Epidermal melanocyte (primary cell): Measurements from ENCODE around the gene MAPK12.
"Not testable (repeated sequence)": the region's sequence is repeated elsewhere in the genome, so short reads cannot be mapped to it uniquely, and the experiment has no call there.

Experiments used
- DNase-seq: peaks from one replicate; pipeline ENCODE4 v3.0.0; 2011; ENCODE audit warnings: low spot score; ENCODE audit not compliant: insufficient read length

The MAPK12 gene

DNA sequence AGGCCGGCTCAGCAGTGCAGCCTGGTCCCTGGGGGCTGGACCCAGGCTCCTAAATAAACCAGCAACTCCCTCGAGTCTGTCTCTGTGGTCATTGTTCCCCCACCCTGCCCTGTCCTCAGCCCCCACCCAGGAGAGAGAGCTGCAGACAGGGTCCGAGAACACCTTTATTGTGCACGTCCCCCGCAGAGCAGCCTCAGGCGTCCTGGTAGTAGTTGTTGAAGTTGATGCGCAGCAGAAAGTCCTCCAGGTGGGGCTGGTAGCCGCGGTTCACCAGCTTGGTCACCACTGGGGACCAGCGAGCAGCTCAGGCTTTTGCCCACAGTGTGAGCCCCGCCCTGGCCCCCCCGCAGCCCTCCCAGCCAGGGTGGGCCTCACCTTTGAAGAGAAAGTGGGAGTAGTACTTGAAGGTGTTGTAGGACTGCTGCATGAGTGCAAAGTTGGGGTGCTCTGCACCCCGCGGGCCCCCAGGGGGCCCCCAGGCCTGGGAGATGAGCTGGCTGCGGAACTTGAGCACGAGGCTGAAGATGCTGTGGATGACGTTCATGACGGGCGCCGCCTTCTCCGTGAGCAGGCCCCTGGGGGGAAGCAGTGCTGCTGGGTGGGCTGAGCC lies 43.8 kb downstream of the MAPK12 start:
- DNase-seq, result no peak

- DNase-seq, result no peak
Measured at GRCh38 chr22:50216684-50217520, 44.6 kb downstream of the MAPK12 start.

DNA sequence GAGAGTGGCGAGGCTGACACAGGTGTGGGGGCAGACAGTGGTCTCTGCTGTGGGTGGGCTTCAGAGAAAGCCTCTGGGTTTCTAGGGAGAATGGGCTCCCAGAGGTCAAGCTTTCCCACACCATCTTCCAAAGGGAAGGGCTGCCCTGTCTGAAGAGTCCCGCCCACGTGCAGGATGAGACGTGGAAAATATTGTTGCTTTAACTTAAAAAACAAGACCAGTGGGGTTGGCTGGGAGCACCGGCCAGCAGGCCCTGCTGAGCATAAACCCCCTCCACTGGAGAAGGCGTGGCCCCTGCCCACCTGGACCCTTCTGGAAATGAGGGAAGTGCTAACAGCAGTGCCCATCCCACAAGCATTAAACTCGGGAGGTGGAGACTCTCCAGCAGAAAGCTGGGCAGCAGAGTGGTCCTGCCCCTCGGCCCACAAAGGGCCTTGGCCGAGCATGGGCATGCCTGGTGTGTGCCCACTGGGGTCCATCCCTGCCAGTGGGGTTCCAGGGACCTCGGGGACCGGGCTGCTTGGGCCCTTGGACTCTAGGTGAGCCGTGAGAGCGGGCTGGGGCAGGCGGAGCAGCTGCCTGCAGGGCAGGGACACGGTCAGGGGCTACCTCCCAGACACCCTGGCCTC lies 45.3 kb downstream of the MAPK12 start:
- DNase-seq, result no peak

- no peak for DNase-seq
Measured at GRCh38 chr22:50215297-50216054, 46.0 kb downstream of the MAPK12 start.

DNA sequence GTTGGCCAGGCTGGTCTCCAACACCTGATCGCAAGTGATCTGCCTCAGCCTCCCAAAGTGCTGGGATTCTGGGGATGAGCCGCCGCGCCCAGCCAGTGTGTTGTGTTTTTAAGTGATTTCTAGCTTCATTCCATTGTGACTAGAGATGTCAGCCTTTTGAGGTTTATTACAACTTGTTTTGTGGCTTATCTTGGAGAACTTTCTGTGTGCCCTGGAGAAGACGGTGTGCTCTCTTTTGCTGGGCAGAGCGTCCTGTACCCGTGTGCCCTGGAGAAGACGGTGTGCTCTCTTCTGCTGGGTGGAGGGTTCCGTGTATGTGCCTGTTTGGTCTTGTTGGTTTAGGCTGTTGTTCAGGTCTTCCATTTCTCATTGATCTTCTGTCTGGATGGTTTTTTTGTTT lies 48.2 kb downstream of the MAPK12 start:
- DNase-seq, result no peak

DNA sequence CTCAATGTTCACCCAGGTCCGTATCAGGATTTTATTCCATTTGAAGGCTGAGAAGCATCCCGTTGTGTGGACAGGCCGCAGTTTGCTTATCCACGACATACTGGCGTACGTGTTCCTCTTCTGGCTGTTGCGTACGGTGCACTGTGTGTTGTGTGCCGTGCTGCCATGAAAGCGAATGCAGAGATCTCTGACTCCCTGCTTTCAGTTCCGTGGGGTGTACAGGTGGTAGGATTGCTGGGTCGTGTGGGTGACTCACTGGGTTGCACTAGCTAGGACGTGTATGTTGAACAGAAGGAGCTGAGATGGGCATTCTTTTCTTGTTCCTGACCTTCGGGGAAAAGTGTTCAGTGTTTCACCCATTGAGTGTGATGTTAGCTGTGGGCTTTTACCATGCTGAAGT lies 50.3 kb downstream of the MAPK12 start:
- no peak for DNase-seq

DNA sequence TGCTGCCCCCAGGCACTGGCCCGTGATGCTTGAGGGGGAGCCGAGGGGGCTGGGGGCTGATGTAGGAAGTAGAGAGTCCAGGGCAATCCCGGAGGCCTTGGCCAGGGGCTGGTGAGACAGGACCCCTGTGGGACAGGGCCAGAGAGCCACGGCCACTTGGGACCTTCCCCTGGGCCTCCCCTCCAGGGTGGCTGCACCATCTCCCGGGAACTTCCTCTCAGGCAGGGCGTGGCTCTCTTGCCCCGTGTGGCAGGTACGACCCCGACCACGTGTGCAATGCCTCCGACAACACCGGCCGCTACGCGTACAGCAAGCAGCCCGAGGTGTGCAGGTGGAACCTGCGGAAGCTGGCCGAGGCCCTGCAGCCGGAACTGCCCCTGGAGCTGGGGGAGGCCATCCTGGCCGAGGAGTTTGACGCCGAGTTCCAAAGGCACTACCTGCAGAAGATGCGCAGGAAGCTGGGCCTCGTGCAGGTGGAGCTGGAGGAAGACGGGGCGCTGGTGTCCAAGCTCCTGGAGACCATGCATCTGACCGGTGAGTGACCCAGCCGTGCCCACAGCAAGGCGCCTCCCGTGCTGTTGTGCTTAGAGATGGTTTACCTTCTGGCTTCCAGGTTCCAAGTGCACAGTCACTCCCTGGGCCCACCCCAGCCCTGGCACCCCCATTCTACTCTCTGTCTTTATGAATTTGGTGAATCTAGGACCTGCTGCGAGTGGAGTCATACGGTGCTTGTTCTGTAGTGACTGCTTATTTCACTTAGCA lies 50.9 kb downstream of the MAPK12 start:
- no peak for DNase-seq

DNA sequence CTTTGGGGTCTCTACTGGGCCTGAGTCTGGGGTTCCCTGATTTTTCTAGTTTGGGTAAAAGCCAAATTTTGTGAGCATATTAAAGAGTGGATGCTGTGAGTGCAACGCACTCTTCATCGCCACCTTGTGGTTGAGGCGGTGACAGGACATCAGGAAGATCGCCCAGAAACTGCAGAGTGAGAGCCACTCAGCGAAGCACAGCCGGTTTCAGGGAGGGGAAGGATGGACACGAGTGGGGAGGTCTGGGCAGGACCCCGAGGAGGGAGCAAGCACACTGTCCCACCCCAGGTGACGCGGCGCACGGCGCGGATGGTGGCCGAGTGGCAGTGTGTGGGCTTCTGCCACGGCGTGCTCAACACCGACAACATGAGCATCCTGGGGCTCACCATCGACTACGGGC lies 51.6 kb downstream of the MAPK12 start:
- peak; percentile 88 for DNase-seq

- DNase-seq, result no peak
Measured at GRCh38 chr22:50208939-50209892, 52.3 kb downstream of the MAPK12 start.

DNA sequence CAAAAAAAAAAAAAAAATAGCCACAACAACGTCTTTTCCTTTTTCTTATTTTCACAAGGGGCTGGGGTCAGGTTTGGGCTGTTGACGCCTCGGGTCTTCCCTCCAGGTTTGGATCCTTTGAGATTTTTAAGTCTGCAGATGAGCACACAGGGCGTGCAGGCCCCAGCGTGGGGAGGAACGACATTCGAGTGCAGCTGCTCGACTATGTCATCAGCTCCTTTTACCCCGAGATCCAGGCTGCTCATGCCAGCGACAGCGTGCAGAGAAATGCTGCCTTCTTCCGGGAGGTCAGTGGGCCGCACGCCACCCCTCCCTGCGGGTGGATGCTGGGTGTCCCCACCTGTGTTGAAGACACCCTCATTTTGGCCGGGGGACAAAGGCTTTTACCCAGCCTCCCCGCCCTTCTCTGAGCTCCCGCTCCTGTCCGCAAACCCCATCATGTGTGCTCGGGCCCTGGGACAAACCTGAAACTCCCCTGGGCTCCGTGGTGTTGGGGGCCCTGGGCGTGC lies 53.0 kb downstream of the MAPK12 start:
- DNase-seq, result no peak

DNA sequence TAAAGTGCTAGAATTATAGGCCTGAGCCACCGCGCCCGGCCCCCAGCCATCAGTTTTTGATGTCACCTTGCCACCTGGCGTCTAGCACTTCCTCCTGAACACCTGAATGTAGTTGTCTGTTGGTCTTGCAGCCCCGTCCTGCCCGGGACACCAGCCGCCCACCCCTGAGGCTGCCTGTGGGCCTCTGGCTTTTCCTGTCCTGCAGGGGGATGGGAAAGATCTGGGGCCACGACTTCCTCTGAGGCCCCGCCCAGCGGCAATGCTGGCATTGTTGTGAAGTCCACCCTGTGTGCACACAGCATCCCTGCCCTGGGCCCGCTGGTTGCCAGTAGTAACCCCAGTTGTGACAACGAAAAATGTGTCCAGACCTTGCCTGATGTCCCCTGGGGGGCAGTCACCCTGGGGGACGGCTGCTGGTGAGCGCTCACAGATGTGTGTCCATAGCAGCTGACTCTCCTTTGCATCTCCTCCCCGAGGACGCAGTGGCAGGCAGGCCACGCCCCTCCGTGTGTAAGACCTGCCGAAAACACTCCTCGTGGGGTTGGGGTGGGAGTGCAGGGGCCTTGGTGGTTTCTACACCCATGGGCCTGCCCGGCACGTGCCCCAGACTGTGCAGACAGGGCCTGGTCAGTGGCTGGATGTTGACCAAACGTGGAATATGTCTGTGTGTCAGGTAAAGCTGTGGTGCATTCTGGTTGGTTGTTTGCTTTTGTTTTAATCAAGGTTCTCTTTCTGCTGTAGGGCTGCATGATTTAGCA lies 53.9 kb downstream of the MAPK12 start:
- no peak for DNase-seq

- no peak for DNase-seq
Measured at GRCh38 chr22:50206599-50206998, 54.9 kb downstream of the MAPK12 start.

GRCh38 chr22:50205781-50206569 lies 55.5 kb downstream of the MAPK12 start:
- DNase-seq, result no peak

DNA sequence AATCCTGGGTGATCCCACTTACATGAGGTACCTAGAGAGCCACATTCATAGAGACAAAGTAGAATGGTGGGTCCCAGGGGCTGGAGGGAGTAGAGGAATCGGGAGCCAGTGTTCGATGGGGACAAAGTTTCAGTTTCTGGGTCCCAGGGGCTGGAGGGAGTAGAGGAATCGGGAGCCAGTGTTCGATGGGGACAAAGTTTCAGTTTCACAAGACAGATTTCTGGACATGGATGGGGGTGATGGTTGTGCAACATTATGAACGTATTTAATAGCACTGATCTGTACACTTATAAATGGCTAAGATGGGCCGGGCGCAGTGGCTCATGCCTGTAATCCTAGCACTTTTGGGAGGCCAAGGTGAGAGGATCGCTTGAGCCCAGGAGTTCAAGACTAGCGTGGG lies 56.5 kb downstream of the MAPK12 start:
- DNase-seq, result not testable (repeated sequence)

DNA sequence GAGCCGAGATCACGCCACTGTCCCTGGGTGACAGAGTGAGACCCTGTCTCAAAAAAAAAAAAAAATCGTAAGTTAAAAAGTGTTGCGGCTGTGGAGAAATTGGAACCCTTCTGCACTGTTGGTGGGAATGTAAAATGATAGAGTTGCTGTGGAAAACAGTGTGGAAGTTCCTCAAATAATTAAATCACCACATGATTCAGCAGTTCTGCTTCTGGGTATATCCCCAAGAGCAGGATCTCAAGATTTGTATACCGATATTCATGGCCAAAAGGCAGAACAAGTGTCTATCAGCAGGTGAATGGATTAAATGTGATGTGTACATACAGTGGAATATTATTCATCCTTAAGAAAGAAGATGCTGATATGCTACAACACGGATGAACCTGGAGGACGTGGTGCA lies 56.9 kb downstream of the MAPK12 start:
- no peak for DNase-seq

DNA sequence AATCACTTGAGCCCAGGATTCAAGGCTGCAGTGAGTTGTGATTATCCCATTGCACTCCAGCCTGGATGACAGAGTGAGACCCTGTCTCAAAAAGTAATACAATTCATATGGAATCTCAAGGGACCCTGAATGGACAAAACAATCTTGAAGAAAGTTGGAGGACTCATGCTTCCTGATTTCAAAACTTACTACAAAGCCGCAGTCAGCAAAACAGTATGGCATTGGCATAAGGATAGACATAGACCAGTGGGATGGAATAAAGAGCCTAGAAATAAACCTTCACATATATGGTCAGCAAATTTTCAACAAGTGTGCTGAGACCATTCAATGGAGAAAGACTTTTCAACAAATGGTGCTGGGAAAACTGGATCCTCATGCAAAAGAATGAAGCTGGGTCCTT lies 58.2 kb downstream of the MAPK12 start:
- DNase-seq, result no peak
